ENCODE data around the gene HMCN2.
"Not testable (repeated sequence)": the region's sequence is repeated elsewhere in the genome, so short reads cannot be mapped to it uniquely, and the experiment has no call there.

HMCN2 gene

GRCh38 chr9:130260816-130261765 lies 4.5 kb upstream of the HMCN2 start:
- in situ Hi-C loops (cut with MboI; ENCODE audit: low sequenced_read_pairs), result no loop called here

- in situ Hi-C loops (cut with MboI; ENCODE audit: low sequenced_read_pairs), result no loop called here
These were observed 3.4 kb upstream of the HMCN2 start for GRCh38 chr9:130262061-130262745.

- in situ Hi-C loops (cut with MboI; ENCODE audit: low sequenced_read_pairs), result no loop called here
These were observed 2.8 kb upstream of the HMCN2 start for GRCh38 chr9:130262771-130263170.

GRCh38 chr9:130263601-130264413 lies 1.8 kb upstream of the HMCN2 start:
- in situ Hi-C loops (cut with MboI; ENCODE audit: low sequenced_read_pairs), result no loop called here

- in situ Hi-C loops (cut with MboI; ENCODE audit: low sequenced_read_pairs), result no loop called here
These were observed 878 bp upstream of the HMCN2 start for GRCh38 chr9:130264414-130265350.

GRCh38 chr9:130266236-130267098 lies 907 bp downstream of the HMCN2 start:
- in situ Hi-C loops (cut with MboI; ENCODE audit: low sequenced_read_pairs), result no loop called here

- in situ Hi-C loops (cut with MboI; ENCODE audit: low sequenced_read_pairs), result no loop called here
These were observed 2.4 kb downstream of the HMCN2 start for GRCh38 chr9:130267930-130268329.

GRCh38 chr9:130268521-130269211 lies 3.1 kb downstream of the HMCN2 start:
- in situ Hi-C loops (cut with MboI; ENCODE audit: low sequenced_read_pairs), result no loop called here

GRCh38 chr9:130271473-130271872 lies 5.9 kb downstream of the HMCN2 start:
- in situ Hi-C loops (cut with MboI; ENCODE audit: low sequenced_read_pairs), result no loop called here

- in situ Hi-C loops (cut with MboI; ENCODE audit: low sequenced_read_pairs), result no loop called here
These were observed 9.6 kb downstream of the HMCN2 start for GRCh38 chr9:130275156-130275555.

- in situ Hi-C loops (cut with MboI; ENCODE audit: low sequenced_read_pairs), result no loop called here
These were observed 10.6 kb downstream of the HMCN2 start for GRCh38 chr9:130276121-130276520.

- in situ Hi-C loops (cut with MboI; ENCODE audit: low sequenced_read_pairs), result no loop called here
These were observed 11.4 kb downstream of the HMCN2 start for GRCh38 chr9:130276955-130277354.

GRCh38 chr9:130277525-130277924 lies 12.0 kb downstream of the HMCN2 start:
- in situ Hi-C loops (cut with MboI; ENCODE audit: low sequenced_read_pairs), result not testable (repeated sequence)

GRCh38 chr9:130283539-130284248 lies 18.1 kb downstream of the HMCN2 start:
- in situ Hi-C loops (cut with MboI; ENCODE audit: low sequenced_read_pairs), result no loop called here

- in situ Hi-C loops (cut with MboI; ENCODE audit: low sequenced_read_pairs), result no loop called here
These were observed 18.7 kb downstream of the HMCN2 start for GRCh38 chr9:130284249-130284625.

- in situ Hi-C loops (cut with MboI; ENCODE audit: low sequenced_read_pairs), result no loop called here
These were observed 19.1 kb downstream of the HMCN2 start for GRCh38 chr9:130284690-130285089.

GRCh38 chr9:130285271-130285670 lies 19.7 kb downstream of the HMCN2 start:
- in situ Hi-C loops (cut with MboI; ENCODE audit: low sequenced_read_pairs), result no loop called here

Measured in HL-60/S4 (cell line).